Activated CD4-positive, alpha-beta T cell treated with anti-CD3 and anti-CD28 coated beads for 4 hours (primary cell): ENCODE data around the gene ARHGAP6.
"Not testable (repeated sequence)": the region's sequence is repeated elsewhere in the genome, so short reads cannot be mapped to it uniquely, and the experiment has no call there.

ENCODE experiments used
- DNase-seq, 2 donors: peaks; one replicate each; pipeline ENCODE4 v3.0.0-alpha.2; 2020

ARHGAP6 gene

DNA sequence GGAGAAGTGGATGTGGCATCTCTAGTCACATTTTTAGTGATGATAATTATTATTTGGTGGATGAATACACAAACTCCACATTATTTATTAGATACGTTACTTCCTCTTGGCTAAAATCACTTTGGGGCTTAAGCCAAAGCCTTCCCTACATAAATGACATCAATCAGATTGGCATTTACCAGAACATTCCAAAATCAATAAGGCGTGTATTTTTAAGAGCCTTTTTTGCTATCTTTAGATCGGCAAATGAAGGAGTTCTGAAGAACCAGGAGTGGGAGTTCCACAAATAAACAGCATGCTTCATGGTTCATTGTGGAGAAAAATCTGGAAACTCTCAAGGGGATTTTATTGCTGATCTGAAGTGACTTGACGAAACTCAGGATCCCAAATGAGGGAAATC, 282.8 kb downstream of the ARHGAP6 start:
- DNase-seq: no peak

GRCh38 chrX:11381464-11381863, 284.3 kb downstream of the ARHGAP6 start:
- DNase-seq: peak in 1 of 2 donors; percentile 3

- DNase-seq: no peak
Measured at GRCh38 chrX:11380187-11380844, 285.4 kb downstream of the ARHGAP6 start.

- no peak for DNase-seq
Measured at GRCh38 chrX:11376163-11376562, 289.6 kb downstream of the ARHGAP6 start.

- no peak for DNase-seq
Measured at GRCh38 chrX:11375614-11376119, 290.1 kb downstream of the ARHGAP6 start.

GRCh38 chrX:11374570-11374969, 291.1 kb downstream of the ARHGAP6 start:
- DNase-seq: no peak

- no peak for DNase-seq
Measured at GRCh38 chrX:11371106-11371505, 294.6 kb downstream of the ARHGAP6 start.

GRCh38 chrX:11367609-11368430, 297.9 kb downstream of the ARHGAP6 start:
- DNase-seq: no peak

- no peak for DNase-seq
Measured at GRCh38 chrX:11366998-11367595, 298.6 kb downstream of the ARHGAP6 start.

- DNase-seq: no peak
Measured at GRCh38 chrX:11365426-11365825, 300.3 kb downstream of the ARHGAP6 start.

DNA sequence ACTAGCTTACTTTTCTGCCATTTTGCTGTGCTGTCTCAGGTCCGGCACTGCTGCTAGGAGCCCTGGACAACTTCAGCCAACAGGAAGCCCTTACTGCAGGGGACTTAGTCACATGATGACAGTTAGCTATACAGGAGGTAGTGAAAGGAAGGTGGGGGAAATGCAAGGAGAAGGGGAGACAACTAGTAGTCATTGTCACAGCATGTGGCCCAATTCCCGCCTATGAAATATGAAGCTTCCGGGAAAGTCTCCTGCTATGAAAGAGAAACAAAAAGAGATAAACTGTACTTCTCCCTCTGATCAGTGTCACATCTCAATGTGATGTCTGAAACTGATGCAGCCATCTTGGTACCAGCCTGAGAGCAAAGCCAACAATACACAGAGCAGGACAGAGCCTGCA, 300.9 kb downstream of the ARHGAP6 start:
- DNase-seq: no peak

DNA sequence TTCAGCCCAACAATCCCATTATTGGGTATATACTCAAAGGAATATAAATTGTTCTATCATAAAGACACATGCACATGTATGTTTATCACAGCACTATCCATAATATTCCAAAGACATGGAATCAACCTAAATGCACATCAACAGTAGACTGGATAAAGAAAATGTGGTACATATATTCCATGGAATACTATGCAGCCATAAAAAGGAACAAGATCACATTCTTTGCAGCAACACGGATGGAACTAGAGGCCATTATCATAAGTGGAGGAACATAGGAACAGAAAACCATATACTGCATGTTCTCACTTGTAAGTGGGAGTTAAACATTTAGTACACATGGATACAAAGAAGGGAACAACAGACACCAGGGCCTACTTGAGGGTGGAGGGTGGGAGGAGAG, 301.9 kb downstream of the ARHGAP6 start:
- DNase-seq: not testable (repeated sequence)

DNA sequence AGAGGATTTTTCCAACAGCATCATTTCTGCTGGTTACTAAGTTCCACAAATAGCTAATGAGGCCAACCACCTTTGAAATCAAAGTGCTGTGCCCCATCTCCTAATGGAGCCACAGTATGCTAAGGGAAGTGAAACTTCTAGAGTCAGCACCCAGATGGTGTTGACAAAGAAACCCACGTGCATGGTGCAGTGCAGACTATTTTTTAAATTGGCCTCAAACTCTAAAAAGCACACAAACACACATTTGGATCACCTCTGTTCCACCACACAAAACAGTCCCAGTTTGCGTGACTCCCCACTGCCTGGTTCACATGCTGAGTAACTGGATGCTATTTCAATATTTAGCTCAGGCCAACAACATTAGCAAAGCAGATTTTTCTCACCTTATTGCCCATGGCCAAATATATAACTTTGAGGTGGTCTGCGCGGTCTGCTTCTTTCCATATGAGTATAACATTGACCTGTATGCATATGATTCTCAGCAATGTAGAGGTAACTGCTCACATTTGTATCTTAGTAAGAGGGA, 302.6 kb downstream of the ARHGAP6 start:
- DNase-seq: no peak

DNA sequence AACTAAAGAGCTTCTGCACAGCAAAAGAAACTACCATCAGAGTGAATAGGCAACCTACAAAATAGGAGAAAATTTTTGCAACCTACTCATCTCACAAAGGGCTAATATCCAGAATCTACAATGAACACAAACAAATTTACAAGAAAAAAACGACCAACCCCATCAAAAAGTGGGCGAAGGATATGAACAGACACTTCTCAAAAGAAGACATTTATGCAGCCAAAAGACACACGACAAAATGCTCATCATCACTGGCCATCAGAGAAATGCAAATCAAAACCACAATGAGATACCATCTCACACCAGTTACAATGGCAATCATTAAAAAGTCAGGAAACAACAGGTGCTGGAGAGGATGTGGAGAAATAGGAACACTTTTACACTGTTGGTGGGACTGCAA, 304.1 kb downstream of the ARHGAP6 start:
- DNase-seq: not testable (repeated sequence)

DNA sequence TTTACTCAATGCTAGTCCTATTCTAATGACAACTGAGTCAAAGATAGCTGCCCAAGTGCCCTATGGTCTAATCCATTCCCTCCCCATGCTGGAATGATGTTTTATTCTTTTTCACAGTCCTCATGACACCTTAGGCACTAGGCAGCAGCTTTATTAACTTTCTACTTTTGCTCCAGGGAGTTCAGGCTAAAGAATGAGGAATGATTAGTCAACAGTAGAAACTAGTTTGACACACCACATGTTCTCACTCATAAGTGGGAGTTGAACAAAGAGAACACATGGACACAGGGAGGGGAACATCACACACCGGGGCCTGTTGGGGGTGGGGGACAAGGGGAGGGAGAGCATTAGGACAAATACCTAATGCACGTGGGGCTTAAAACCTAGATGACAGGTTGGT, 309.8 kb downstream of the ARHGAP6 start:
- DNase-seq: not testable (repeated sequence)

GRCh38 chrX:11355259-11355909, 310.3 kb downstream of the ARHGAP6 start:
- DNase-seq: no peak

DNA sequence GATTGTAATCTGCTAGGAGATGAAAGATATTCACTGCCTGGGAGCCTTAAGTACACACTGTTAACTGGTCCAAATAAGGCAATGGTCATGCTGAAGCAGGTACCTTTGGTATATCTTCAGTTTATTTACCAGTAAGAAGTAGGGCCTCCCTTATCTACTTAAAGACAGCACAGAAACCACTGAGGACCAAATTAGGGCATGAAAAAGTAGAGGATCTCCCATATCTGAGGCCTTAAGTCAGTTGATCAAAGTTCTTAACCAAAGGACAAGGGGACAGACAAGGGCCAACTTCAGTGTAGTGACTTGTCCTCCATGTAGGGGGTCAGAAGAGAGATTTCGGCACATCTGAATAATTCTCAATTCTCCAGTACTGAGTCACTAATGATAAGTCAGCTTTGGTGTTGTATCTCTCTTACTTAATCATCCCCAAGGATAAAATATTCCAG, 313.4 kb downstream of the ARHGAP6 start:
- DNase-seq: no peak

DNA sequence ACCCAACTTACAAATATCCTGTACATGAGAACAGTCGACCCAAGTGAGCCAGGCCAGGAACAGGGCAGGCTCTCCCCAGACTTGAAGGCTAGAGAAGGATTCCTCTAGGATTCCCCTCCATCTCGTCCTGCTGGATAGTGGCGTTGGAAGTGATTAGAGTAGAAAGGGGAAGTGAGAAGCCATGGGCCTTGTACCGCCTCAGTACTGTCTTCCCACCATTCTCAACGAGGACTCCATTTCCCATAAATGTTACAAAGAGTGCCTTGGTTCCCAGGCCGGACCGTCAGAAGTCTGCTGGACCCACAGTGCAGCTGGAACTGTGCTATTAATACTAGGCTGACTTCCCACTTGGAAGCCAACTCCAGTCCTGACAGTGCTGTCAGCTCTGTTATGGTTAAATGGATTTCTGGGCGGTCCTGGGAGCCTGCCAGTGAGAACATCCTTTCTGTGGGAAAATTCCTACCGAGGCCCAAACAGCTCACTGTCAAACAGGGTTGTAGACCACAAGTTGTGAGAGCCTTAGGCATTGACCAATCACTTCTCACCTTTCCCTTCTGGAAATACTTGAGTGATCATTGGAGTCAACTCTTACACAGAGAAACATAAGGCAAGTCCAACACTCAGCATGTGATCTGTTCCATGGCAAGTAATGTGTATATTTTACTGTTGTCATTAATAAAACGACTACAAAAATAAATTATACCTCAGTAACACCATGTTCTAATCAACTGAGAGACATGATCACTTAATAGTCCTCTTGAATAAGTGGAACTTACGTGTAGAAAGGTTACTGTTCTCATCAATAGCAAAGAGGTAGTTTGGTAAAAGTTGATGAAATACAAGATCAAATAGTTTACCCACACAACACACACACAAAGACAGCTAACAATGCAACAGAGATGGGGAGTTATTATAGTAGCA, 314.1 kb downstream of the ARHGAP6 start:
- no peak for DNase-seq

DNA sequence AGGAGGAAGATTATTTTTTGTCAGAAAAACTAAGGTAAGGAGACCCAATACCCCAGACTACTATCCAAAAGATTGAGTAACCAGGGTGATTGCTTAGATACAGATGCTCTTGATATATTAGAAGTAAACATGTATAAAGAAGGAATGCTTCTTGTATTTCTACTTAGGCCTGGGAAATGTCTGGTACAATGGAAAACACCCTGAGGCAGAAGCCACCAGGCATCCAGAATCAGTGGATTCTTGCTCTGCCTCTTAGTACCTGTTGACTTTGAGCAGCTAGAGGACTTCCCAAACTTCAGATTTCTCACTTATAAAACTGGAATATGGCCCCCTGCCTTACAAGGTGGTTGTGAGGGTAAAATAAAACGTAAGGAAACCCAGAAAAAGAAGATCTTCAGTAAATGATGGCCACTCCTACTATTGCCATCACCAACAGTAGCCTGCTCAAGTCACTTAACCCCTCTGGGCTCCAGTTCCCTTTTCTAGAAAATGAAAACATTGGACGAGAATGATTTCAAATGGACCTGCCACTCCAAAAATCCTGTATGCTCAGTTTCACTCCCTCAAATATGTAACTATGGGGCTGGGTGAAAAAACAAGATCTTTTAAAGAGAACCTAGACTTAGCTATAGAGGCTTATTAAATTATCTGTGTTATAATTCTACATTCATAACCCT, 315.9 kb downstream of the ARHGAP6 start:
- no peak for DNase-seq

- no peak for DNase-seq
Measured at GRCh38 chrX:11349020-11349419, 316.7 kb downstream of the ARHGAP6 start.

DNA sequence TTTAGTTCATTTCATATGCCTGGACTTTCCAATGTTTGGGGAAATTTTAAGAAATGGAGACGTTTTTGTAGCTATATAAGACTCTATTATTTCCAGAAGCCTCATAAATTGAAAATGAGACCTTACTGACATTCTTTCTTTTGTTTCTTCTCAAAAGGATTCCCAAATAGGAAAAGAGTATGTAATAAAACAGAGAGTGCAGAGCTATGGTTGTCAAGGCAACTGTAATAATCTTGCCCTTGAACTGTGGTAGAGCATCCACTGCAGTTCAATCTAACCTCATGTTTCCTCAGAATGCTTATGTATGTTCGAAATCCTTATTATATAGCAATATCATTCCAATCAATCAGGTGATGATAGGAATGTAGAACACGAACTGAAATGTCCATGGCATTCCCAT, 318.4 kb downstream of the ARHGAP6 start:
- no peak for DNase-seq
